ENCODE results near the gene DARS2.
A peak's percentile ranks its signal among the peaks of the same experiment; 100 is the strongest.
"Not testable (repeated sequence)": the region's sequence is repeated elsewhere in the genome, so short reads cannot be mapped to it uniquely, and the experiment has no call there.

Gene DARS2

DNA sequence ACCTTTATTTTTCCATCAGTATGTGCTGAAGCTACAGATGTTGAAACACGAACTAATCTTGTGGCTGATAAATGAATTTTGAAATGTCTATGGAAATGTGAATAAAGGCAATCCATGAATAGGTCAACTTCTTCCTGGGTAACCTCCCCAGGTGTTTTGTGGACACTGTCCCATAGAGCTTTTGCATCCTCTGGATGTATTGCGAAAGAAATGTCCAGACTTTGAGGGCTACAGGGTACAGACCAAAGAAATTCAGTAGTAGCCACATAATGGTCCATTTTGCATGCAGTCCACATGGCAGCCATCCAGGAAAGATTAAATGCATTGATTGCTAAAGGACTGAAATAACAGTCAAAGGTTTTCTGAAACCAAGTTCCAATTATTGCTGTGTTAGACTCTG is 21.5 kb upstream of the DARS2 start:
- Histone ChIP-seq H3K27ac (no peak overlapping the region), H3K4me3 (no peak overlapping the region)
- no peak for DNase-seq (ENCODE audit: low spot score)
- TF ChIP-seq, protein P1, sequence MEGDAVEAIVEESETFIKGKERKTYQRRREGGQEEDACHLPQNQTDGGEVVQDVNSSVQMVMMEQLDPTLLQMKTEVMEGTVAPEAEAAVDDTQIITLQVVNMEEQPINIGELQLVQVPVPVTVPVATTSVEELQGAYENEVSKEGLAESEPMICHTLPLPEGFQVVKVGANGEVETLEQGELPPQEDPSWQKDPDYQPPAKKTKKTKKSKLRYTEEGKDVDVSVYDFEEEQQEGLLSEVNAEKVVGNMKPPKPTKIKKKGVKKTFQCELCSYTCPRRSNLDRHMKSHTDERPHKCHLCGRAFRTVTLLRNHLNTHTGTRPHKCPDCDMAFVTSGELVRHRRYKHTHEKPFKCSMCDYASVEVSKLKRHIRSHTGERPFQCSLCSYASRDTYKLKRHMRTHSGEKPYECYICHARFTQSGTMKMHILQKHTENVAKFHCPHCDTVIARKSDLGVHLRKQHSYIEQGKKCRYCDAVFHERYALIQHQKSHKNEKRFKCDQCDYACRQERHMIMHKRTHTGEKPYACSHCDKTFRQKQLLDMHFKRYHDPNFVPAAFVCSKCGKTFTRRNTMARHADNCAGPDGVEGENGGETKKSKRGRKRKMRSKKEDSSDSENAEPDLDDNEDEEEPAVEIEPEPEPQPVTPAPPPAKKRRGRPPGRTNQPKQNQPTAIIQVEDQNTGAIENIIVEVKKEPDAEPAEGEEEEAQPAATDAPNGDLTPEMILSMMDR (IDR thresholded peaks at IDR 0.05): no peak

DNA sequence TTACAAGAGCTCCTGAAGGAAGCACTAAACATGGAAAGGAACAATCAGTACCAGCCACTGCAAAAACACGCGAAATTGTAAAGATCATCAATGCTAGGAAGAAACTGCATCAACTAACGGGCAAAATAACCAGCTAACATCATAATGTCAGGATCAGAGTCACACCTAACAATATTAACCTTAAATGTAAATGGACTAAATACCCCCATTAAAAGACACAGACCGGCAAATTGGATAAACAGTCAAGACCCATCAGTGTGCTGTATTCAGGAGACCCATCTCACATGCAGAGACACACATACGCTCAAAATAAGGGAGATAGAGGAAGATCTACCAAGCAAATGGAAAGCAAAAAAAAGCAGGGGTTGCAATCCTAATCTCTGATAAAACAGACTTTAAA is 10.8 kb upstream of the DARS2 start:
- H3K4me3 ChIP-seq; DNase-seq (ENCODE audit: low spot score); H3K27ac ChIP-seq: not testable (repeated sequence)

DNA sequence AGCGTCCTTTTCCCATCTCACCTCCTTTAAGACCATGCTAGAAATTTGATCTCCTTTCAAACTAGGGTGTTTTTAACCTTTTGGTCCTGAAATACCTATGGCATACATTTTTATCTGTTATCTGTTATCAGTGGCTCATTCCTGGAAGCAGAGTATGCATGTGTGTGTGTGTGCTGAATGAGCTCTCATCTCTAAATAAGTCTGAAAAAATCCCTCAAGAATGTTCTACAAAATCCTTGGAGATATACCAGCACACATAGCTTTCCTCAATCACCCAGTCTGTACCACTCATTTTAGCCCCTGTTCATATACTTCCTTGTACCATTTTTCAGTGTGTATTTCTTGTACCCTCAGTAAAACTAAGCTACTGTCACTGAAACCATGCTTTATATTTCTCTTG is 6.0 kb upstream of the DARS2 start:
- TF ChIP-seq, protein P1 (IDR thresholded peaks at IDR 0.05): no peak
- H3K4me3 ChIP-seq: no peak overlapping the region
- no peak overlapping the region for H3K27ac ChIP-seq
- no peak for DNase-seq (ENCODE audit: low spot score)

DNA sequence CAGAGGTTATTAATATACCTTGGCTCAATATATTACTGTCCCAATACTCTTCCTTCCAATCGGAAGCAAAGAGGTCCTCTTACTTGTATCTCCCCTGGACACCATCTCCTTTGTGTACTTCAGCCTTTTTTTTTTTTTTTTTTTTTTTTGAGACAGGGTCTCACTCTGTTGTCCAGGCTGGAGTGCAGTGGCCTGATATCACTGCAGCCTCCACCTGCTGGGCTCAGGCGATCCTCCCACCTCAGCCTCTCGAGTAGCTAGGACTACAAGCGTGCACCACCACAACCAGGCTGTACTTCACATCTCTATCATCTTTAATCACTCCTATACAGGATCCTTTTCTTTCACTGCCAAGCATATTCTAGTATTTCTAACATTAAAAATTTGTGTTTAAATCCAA is 2.8 kb upstream of the DARS2 start:
- Histone ChIP-seq H3K4me3 (no peak overlapping the region), H3K27ac (no peak overlapping the region)
- no peak for DNase-seq (ENCODE audit: low spot score)
- TF ChIP-seq, protein P1 (IDR thresholded peaks at IDR 0.05): no peak

DNA sequence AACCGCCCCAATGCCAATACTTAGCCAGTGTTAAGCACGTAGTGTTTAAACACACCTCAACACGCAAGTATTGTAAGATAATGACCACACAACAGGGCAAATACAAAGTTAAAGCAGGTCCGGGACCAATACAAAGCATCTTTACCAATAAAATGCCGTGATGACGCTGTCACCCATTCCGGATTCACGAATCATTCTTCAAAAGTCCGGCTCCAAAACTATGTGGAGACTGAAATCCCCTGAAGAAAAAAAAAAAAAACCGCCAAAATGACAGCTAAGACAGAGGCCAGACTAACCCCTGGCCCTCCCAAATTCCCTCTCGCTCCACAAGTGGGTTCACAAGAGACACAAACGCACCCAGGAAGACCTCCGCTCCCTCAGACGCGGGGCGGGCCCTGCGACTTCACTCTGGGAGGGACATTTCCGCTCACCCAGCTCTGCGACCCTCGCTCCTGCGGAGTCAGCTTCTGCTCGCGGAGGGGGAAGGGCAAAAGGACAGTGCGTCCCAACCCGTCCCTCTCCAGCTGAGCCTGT is 625 bp upstream of the DARS2 start:
- TF ChIP-seq, protein P1 (IDR thresholded peaks at IDR 0.05): no peak
- H3K27ac ChIP-seq: peak overlapping the region; percentile 89 to 94
- H3K4me3 ChIP-seq: peak overlapping the region; percentile 86
- no peak for DNase-seq (ENCODE audit: low spot score)

DNA sequence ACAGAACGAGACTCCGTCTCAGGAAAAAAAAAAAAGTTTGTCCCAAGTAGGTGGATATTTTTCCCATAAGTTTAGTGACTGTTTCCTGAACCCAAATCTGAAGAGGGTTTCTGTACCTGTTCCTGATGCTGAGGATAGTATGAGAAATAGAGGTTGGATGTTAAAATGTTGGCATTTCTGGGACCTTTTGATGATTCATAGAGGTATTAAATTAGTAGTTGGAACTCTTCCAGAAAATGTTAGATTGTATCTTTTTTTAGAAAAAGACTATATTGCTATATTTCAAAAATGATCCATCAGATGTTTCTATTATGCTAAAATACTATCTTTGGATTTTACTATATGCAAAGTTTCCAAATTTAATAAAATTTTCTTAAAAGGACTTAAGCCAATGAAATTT is 3.1 kb downstream of the DARS2 start:
- no peak for DNase-seq (ENCODE audit: low spot score)
- H3K27ac ChIP-seq: no peak overlapping the region
- H3K4me3 ChIP-seq: no peak overlapping the region
- TF ChIP-seq, protein P1 (IDR thresholded peaks at IDR 0.05): no peak

DNA sequence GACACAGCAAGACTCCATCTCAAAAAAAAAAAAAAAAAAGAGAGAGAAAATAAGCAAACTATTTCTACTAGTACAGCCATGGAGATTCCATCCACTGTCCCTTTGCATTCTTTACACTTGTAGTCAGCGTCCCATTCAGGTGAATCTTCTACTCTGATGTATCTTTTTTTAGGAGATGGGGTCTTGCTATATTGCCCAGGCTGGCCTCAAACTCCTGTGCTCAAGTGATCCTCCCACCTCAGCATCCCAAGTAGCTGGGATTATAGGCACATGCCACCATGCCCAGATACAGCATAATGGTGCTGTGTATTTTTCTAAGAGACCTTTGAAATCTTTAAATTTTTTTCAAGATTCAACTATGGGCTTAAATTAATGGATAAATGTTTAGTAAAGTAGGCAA is 8.3 kb downstream of the DARS2 start:
- no peak for DNase-seq (ENCODE audit: low spot score)
- H3K27ac ChIP-seq: no peak overlapping the region
- TF ChIP-seq, protein P1 (IDR thresholded peaks at IDR 0.05): no peak
- no peak overlapping the region for H3K4me3 ChIP-seq

DNA sequence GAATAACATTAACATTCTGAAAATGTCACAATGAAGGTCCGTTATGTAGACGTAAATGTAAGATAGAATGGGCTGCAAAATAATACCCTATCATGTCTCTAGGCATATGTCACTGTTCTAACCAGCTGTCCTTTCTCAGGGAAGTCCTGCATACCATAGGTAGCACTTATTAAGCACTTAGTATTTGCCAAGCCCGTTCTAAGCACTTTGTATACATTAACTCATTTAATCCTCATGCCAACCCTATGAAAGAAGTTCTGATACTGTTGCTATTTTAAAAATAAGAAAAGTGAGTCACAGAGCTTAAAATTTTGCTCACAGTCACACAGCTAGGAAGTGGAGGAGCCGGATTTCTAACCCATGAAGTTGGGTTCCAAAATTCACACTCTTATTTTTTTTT is 27.6 kb downstream of the DARS2 start:
- no peak overlapping the region for H3K27ac ChIP-seq
- TF ChIP-seq, protein P1 (IDR thresholded peaks at IDR 0.05): no peak
- no peak overlapping the region for H3K4me3 ChIP-seq
- DNase-seq (ENCODE audit: low spot score): no peak
